Subcutaneous abdominal adipose tissue (tissue), 5 donors: ENCODE results near the gene CLIP4.

Experiments used
- H3K27ac ChIP-seq: one replicate; pipeline ENCODE4 v1.7.0; 2013; ENCODE audit warnings: low read depth, mild to moderate bottlenecking, inconsistent platforms, low read length, moderate library complexity
- H3K27me3 ChIP-seq, 5 donors: one replicate each; pipeline ENCODE4 v1.7.0; 2013; ENCODE audit warnings: low read length in 5 of 5, inconsistent platforms in 1 of 5; ENCODE audit not compliant: control insufficient read depth in 5 of 5, insufficient read depth in 4 of 5
- H3K36me3 ChIP-seq, 5 donors: one replicate each; pipeline ENCODE4 v1.7.0; 2013; ENCODE audit warnings: low read length in 5 of 5; ENCODE audit not compliant: control insufficient read depth in 5 of 5, insufficient read depth in 5 of 5
- H3K4me1 ChIP-seq, 5 donors: one replicate each; pipeline ENCODE4 v1.7.0; 2013; ENCODE audit warnings: low read length in 5 of 5, mild to moderate bottlenecking in 3 of 5, moderate library complexity in 1 of 5; ENCODE audit not compliant: control insufficient read depth in 5 of 5, insufficient read depth in 5 of 5
- H3K4me3 ChIP-seq, 5 donors: one replicate each; pipeline ENCODE4 v1.7.0; 2013; ENCODE audit warnings: low read length in 5 of 5, low read depth in 1 of 5
- H3K9ac ChIP-seq, 5 donors: one replicate each; pipeline ENCODE4 v1.7.0; 2013; ENCODE audit warnings: low read length in 5 of 5, mild to moderate bottlenecking in 4 of 5, moderate library complexity in 3 of 5
- H3K9me3 ChIP-seq, 5 donors: one replicate each; pipeline ENCODE4 v1.7.0; 2013; ENCODE audit warnings: low read length in 5 of 5; ENCODE audit not compliant: control insufficient read depth in 5 of 5
- donor health status: healthy.
- donor health status: healthy.
- donor health status: healthy.
- donor health status: healthy.
- donor health status: healthy.

CLIP4 gene

GRCh38 chr2:29175338-29175737, 60.1 kb downstream of the CLIP4 start:
- Histone ChIP-seq H3K4me1 (no peaks in the 10 kb centered on the region), H3K9ac (no peak overlapping the region), H3K27me3 (no peaks in the 10 kb centered on the region), H3K36me3 (peaks cover 7 to 33% (median 21%) of the 10 kb centered on the region in 5 donors), H3K4me3 (no peak overlapping the region), H3K27ac (no peak overlapping the region), H3K9me3 (no peaks in the 10 kb centered on the region)

- peaks cover 0 to 9% (median 0%) of the 10 kb centered on the region in 5 donors for H3K4me1 ChIP-seq
- no peak overlapping the region for H3K9ac ChIP-seq
- no peak overlapping the region for H3K27ac ChIP-seq
- H3K9me3 ChIP-seq, result peaks cover 0 to 1% (median 0%) of the 10 kb centered on the region in 5 donors
- H3K27me3 ChIP-seq, result no peaks in the 10 kb centered on the region
- H3K36me3 ChIP-seq, result peaks cover 4 to 16% (median 14%) of the 10 kb centered on the region in 5 donors
- no peak overlapping the region for H3K4me3 ChIP-seq
These were observed 67.1 kb downstream of the CLIP4 start for GRCh38 chr2:29182334-29182733.

GRCh38 chr2:29182920-29183319, 67.7 kb downstream of the CLIP4 start:
- Histone ChIP-seq H3K27me3 (no peaks in the 10 kb centered on the region), H3K27ac (no peak overlapping the region), H3K9me3 (peaks cover 0 to 3% (median 0%) of the 10 kb centered on the region in 5 donors), H3K4me1 (peaks cover 0 to 9% (median 0%) of the 10 kb centered on the region in 5 donors), H3K9ac (no peak overlapping the region), H3K4me3 (no peak overlapping the region), H3K36me3 (peaks cover 4 to 17% (median 15%) of the 10 kb centered on the region in 5 donors)

GRCh38 chr2:29184531-29184930, 69.3 kb downstream of the CLIP4 start:
- H3K9ac ChIP-seq, result no peak overlapping the region
- peaks cover 4 to 21% (median 14%) of the 10 kb centered on the region in 5 donors for H3K36me3 ChIP-seq
- H3K4me3 ChIP-seq, result no peak overlapping the region
- peaks cover 0 to 3% (median 0%) of the 10 kb centered on the region in 5 donors for H3K9me3 ChIP-seq
- H3K27me3 ChIP-seq, result no peaks in the 10 kb centered on the region
- H3K4me1 ChIP-seq, result peaks cover 0 to 9% (median 0%) of the 10 kb centered on the region in 5 donors
- no peak overlapping the region for H3K27ac ChIP-seq

GRCh38 chr2:29186817-29187216, 71.6 kb downstream of the CLIP4 start:
- H3K4me3 ChIP-seq, result no peak overlapping the region
- H3K9ac ChIP-seq, result no peak overlapping the region
- H3K27me3 ChIP-seq, result no peaks in the 10 kb centered on the region
- H3K27ac ChIP-seq, result no peak overlapping the region
- peaks cover 0 to 9% (median 0%) of the 10 kb centered on the region in 5 donors for H3K4me1 ChIP-seq
- peaks cover 0 to 23% (median 13%) of the 10 kb centered on the region in 5 donors for H3K36me3 ChIP-seq
- peaks cover 0 to 3% (median 0%) of the 10 kb centered on the region in 5 donors for H3K9me3 ChIP-seq

GRCh38 chr2:29187926-29188325, 72.7 kb downstream of the CLIP4 start:
- Histone ChIP-seq H3K27me3 (no peaks in the 10 kb centered on the region), H3K27ac (no peak overlapping the region), H3K4me1 (peaks cover 0 to 9% (median 0%) of the 10 kb centered on the region in 5 donors), H3K36me3 (peaks cover 0 to 21% (median 7%) of the 10 kb centered on the region in 5 donors), H3K9ac (no peak overlapping the region), H3K9me3 (peaks cover 0 to 3% (median 0%) of the 10 kb centered on the region in 5 donors), H3K4me3 (no peak overlapping the region)

- no peaks in the 10 kb centered on the region for H3K27me3 ChIP-seq
- H3K9me3 ChIP-seq, result peaks cover 0 to 3% (median 0%) of the 10 kb centered on the region in 5 donors
- H3K36me3 ChIP-seq, result peaks cover 0 to 23% (median 7%) of the 10 kb centered on the region in 5 donors
- H3K9ac ChIP-seq, result no peak overlapping the region
- no peak overlapping the region for H3K27ac ChIP-seq
- H3K4me1 ChIP-seq, result peaks cover 0 to 4% (median 0%) of the 10 kb centered on the region in 5 donors
- no peak overlapping the region for H3K4me3 ChIP-seq
These were observed 73.8 kb downstream of the CLIP4 start for GRCh38 chr2:29189052-29189451.

- Histone ChIP-seq H3K9me3 (peaks cover 0 to 3% (median 0%) of the 10 kb centered on the region in 5 donors), H3K4me3 (no peak overlapping the region), H3K36me3 (peaks cover 0 to 23% (median 7%) of the 10 kb centered on the region in 5 donors)
These were observed 76.6 kb downstream of the CLIP4 start for GRCh38 chr2:29191817-29192216.

GRCh38 chr2:29192526-29192925, 77.3 kb downstream of the CLIP4 start:
- Histone ChIP-seq H3K4me1 (peaks cover 0 to 7% (median 4%) of the 10 kb centered on the region in 5 donors), H3K4me3 (no peak overlapping the region), H3K36me3 (peaks cover 0 to 23% (median 3%) of the 10 kb centered on the region in 5 donors), H3K27ac (no peak overlapping the region), H3K9me3 (no peaks in the 10 kb centered on the region), H3K9ac (no peak overlapping the region), H3K27me3 (no peaks in the 10 kb centered on the region)

More at GRCh38 chr2:29191817-29192216, 76.6 kb downstream of the CLIP4 start:
- Histone ChIP-seq H3K27ac (no peak overlapping the region), H3K27me3 (no peaks in the 10 kb centered on the region), H3K4me1 (peaks cover 0 to 3% (median 0%) of the 10 kb centered on the region in 5 donors), H3K9ac (no peak overlapping the region)

GRCh38 chr2:29193111-29193510, 77.9 kb downstream of the CLIP4 start:
- Histone ChIP-seq H3K27me3 (no peaks in the 10 kb centered on the region), H3K36me3 (peaks cover 0 to 19% (median 3%) of the 10 kb centered on the region in 5 donors), H3K4me1 (peaks cover 0 to 7% (median 4%) of the 10 kb centered on the region in 5 donors), H3K4me3 (no peak overlapping the region), H3K27ac (no peak overlapping the region), H3K9me3 (no peaks in the 10 kb centered on the region), H3K9ac (no peak overlapping the region)
